GM12874 (cell line): ENCODE measurements around the gene SVEP1.

Experiments used
- CTCF ChIP-seq: IDR thresholded peaks from 2 replicates; pipeline ENCODE4 v1.5.1; 2011; ENCODE audit warnings: low read depth, mild to moderate bottlenecking, control low read depth, low read length, moderate library complexity; ENCODE audit not compliant: insufficient read depth

SVEP1 gene

DNA sequence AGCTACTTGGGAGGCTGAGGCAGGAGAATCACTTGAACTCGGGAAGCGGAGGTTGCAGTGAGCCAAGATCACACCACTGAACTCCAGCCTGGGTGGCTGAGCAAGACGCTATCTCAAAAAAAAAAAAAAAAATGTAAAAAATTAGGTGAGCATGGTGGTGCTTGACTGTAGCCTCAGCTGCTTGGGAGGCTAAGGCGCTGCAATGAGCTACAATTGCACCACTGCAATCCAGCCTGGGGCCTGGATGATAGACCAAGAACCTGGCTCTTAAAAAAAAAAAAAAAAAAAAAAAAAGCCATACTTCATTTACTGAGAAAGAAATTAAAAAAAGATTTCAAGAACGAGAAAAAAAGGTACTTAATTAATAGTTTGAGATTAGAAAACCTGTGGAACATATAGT, 62.1 kb downstream of the SVEP1 start:
- TF ChIP-seq CTCF: no peak

- no peak for TF ChIP-seq CTCF
These were observed 64.6 kb downstream of the SVEP1 start for GRCh38 chr9:110514897-110515296.

GRCh38 chr9:110512817-110513216, 66.7 kb downstream of the SVEP1 start:
- no peak for TF ChIP-seq CTCF

GRCh38 chr9:110509792-110510191, 69.7 kb downstream of the SVEP1 start:
- no peak for TF ChIP-seq CTCF

DNA sequence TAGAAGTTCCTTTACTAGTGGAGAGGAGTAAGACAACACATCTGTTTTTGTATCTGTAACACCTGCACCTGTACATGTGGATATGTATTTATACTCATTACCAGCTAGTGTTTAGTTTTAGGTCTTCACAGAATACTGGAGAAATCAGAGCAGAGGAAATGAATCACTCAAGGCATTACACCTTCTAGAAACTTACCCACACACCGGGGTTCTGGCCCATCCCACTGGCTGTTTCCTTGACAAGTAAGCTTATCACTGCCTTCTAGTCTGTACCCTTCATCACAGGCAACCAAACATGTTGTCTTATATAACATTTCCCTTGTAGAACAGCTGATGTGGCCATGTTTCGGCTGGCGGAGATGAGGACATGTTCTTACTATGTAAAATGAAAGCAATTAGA, 76.7 kb downstream of the SVEP1 start:
- no peak for TF ChIP-seq CTCF

- TF ChIP-seq CTCF: no peak
These were observed 79.9 kb downstream of the SVEP1 start for GRCh38 chr9:110499608-110500007.

DNA sequence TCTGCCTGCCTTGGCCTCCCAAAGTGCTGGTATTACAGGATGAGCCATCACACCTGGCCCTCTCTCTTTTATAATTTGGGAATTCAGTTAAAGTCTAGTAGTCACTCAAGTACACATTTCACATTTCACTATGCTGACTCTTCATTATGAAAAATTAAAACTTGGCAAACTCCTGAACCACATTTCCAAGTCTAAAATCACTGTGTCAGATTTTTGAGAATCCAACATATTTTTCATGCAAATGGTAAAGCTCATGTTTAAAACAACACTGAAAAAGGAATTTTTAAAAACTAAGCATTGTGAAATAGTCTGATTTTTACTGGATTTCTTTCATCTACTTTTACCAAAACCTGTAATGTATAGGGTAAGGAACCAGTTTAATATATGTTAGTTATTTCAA, 92.3 kb downstream of the SVEP1 start:
- no peak for TF ChIP-seq CTCF

GRCh38 chr9:110486218-110486617, 93.3 kb downstream of the SVEP1 start:
- no peak for TF ChIP-seq CTCF
